ENCODE measurements around the gene ARAP2.

GRCh38 chr4:36168127-36168878, 76.0 kb downstream of the ARAP2 start:
- no peak for TF ChIP-seq CTCF (IDR thresholded peaks at IDR 0.05; ENCODE audit: low read depth, low read length)
- no peak for TF ChIP-seq EZH2phosphoT487 (IDR thresholded peaks at IDR 0.05; ENCODE audit: low read depth)
